ENCODE results near the gene TRIM36.

TRIM36 gene

GRCh38 chr5:115166744-115167393 is 2.8 kb downstream of the TRIM36 start:
- no peak for DNase-seq (ENCODE audit: low spot score)

- DNase-seq (ENCODE audit: low spot score) = no peak
These were observed 3.9 kb downstream of the TRIM36 start for GRCh38 chr5:115165790-115166189.

- DNase-seq (ENCODE audit: low spot score) = no peak
These were observed 8.7 kb downstream of the TRIM36 start for GRCh38 chr5:115160975-115161475.

GRCh38 chr5:115151208-115151805 is 18.4 kb downstream of the TRIM36 start:
- no peak for DNase-seq (ENCODE audit: low spot score)

- DNase-seq (ENCODE audit: low spot score) = no peak
These were observed 19.2 kb downstream of the TRIM36 start for GRCh38 chr5:115150512-115150911.

DNA sequence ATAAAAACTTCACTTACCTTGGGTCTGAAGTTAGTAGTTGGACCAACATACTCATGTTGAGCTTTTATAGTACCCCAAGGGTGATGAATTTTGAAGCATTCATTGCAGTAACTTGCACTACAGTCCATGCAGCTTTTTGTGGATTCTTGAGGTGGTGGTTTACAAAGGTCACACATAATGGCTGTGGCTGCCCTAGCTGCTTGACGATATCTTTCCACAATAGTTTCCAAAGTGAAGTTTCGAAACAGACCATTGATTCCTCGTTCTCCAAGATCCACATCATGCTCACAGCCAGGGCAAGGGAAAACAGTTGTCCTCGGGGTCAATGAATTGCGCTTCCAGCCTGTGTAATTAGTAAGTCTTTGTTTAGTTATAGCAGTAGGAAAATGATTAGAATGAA is 22.7 kb downstream of the TRIM36 start:
- no peak for DNase-seq (ENCODE audit: low spot score)

DNA sequence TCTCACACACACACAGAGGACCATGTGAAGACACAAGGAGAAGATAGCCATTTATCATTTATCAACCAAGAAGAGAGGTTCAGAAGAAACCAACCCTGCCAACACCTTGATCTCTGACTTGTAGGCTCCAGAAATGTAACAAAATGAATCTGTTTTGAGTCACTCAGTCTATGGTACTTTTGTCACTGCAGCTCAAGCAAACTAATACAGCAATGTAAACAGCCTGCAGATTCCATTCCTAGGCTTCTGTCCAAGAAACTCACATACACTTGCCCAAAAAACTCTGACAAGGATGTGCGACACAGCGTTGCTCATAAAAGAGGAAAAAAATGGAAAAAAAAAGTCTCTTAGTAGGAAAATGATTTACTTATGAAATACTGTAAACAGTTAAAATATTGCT is 33.4 kb downstream of the TRIM36 start:
- DNase-seq (ENCODE audit: low spot score) = no peak

- DNase-seq (ENCODE audit: low spot score) = no peak
These were observed 37.2 kb downstream of the TRIM36 start for GRCh38 chr5:115132465-115132864.

DNA sequence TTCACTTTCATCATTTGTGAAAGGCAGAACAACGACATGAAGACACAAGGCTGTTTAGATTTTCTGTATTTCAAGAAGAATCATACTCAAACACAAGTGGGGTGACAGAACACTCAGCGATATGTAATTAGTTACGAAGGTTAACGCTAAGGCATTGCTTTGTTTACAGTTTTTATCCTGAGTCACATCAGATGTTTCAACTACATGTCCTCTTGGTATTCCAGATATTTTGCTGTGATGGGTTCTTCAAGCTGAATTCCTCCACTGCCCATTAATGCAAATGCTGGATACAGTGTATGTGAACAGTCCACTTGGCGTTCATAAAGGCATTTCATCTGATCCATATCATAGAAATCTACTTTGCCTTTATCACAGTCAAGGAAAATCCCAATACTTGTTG is 43.4 kb downstream of the TRIM36 start:
- DNase-seq (ENCODE audit: low spot score) = no peak

GRCh38 chr5:115124741-115125140 is 45.0 kb downstream of the TRIM36 start:
- DNase-seq (ENCODE audit: low spot score) = no peak

- no peak for DNase-seq (ENCODE audit: low spot score)
These were observed 53.7 kb downstream of the TRIM36 start for GRCh38 chr5:115116001-115116400.

- no peak for DNase-seq (ENCODE audit: low spot score)
These were observed 59.9 kb downstream of the TRIM36 start for GRCh38 chr5:115109840-115110239.

DNA sequence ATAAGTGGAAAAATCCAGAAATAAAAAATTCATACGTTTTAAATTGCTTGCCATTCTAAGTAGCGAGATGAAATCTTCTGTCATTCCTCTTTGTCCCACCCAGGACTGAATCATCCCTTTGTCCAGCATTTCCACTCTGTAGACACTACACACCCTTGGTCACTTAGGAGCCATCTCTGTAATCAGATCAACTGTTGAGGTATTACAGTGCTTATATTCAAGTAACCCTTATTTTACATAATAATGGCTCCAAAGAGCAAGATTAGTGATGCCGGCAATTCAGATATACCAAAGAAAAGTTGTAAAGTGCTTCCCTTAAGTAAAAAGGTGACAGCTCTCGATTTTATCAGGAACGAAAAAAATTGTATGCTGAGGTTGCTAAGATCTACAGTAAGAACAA is 60.4 kb downstream of the TRIM36 start:
- DNase-seq (ENCODE audit: low spot score) = no peak

DNA sequence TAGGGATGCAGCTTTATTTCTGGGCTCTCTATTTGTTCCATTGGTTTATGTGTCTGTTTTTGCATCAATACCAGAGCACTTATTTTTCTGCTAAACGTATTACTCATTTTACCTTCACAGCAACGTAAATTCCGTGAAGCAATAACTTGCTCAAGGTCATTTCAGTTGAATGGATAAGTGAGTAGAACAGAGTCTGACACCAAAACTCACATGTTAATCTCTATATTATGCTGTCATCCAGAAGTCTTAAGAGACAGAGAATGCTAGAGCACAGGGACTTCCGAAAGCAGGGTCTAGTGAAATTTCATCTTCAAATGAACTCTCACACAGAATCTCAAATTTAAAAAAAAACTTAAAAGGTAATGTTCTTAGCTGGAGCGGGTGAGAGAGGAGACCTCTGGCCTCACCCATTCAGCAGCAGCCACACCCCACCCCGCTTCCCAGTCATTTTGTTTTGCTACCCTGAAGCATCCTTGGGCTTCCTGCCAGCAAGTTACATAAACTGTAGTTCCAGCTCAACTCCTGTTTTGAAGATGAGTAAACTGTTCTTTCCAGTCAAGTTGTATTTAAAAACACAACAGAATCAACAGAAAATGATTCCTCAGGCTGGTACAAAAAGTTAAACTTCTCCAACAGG is 69.3 kb downstream of the TRIM36 start:
- DNase-seq (ENCODE audit: low spot score) = no peak

DNA sequence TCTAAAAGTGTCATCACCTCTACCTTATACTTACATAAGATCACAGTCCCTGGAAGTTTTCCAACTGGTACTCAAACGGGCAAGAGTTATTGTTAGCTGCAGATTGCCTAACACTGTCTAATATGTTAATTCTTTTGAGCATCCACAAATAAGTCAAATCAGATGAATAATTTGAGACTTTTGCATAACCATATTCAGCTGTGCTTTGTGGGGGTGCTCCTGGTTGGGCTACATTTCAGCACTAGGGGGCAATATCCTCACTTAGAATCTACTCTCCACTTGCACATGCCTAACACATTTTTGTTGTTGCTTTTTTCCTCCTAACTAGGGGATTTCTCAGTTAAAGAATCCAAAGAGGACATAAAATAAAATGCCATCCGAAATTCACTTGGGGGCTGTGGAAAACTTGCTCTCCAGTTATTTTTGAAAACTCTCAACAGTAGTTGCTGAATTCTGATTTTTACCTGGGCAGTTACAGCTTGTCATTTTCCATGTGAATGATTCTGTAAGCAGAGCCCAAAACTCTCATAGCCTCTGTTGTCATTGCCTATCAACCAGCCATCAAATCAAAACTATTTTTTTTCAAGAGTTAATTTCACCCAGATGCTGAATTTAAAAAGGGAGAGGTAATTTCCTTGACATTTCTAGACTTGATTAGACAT is 71.5 kb downstream of the TRIM36 start:
- DNase-seq (ENCODE audit: low spot score) = peak; percentile 76

DNA sequence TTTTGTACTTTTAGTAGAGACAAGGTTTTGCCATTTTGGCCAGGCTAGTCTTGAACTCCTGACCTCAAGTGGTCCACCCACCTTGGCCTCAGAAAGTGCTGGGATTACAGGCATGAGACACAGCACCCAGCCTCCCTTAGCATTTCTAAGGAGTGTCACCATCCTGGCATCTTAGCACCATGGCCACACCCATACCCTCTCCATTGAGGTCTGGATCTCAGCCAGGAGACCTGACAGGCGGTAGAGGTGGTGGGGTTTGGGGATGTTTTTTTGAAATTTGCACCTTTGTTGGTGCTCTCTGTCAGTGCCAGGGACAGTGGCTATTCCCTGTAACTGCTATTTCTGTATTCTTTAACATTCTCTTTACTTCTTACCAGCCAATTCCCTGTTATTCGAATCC is 72.5 kb downstream of the TRIM36 start:
- DNase-seq (ENCODE audit: low spot score) = no peak

- DNase-seq (ENCODE audit: low spot score) = no peak
These were observed 73.5 kb downstream of the TRIM36 start for GRCh38 chr5:115096034-115096769.

DNA sequence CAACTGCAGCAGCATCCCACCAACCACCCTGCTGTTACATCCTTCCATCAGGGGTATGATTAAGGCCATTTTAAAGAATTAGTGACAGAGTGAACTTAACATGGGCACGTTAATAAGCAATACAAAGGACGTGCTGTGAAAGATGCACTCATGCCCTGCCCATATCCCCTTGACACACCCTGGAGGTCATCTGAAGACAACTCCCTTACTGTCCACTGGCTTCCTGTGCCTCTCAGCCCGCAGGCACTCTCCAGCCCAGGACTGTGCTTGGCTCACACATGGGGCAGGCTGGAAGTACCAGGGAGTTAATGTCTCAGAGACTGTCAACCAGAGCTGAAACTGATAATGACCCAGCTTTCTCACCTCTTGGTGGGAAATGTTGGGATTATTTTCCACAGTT is 81.8 kb downstream of the TRIM36 start:
- DNase-seq (ENCODE audit: low spot score) = no peak

DNA sequence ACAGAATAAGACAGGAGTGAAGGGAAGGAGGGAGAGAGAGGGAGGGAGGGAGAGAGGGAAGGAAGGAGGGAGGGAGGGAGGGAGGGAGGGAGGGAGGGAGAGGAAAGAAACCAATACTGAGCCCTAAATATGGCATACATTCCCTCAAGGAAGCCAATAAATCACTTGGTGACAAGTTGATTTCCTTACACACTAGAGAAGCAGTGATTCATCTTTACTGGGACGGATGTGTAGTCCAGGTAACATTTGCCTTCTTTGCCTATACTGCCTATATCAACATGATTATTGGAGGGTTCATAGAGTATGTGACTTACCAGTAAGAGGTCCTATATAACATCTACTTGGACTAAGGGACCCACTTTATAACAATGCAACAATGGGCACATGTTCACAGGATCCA is 83.2 kb downstream of the TRIM36 start:
- DNase-seq (ENCODE audit: low spot score) = no peak

DNA sequence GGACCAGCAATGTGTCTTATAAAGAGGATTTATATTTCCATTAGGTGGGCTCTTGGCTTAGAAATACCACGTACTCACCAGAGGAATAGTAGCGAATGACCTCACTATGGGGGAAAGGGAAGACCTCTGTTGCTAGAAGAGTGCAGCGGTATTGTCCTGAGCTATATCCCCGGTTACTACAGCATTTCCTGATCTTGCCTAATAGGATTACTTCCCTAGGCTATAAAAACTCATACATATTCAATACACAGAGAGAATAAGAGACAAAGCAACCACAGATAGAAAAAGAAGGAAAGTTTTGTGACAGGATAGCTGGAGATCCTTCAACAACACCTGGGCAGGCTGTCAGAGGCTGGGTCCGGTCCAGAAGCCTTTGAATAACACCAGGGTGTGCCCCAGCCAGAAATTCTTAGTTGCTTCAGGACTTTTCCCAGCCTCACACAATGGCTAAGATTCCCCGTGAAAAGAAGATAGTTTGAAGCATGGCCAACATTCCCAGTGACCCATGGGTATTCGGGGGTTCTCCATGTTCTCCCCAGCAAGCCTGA is 85.4 kb downstream of the TRIM36 start:
- no peak for DNase-seq (ENCODE audit: low spot score)

GRCh38 chr5:115079924-115080623 is 89.6 kb downstream of the TRIM36 start:
- DNase-seq (ENCODE audit: low spot score) = no peak
